ENCODE results near the gene C5orf34. TPM values are rescaled to one million over a fixed set of nuclear protein-coding genes. Genes with fewer than 3 reads are reported as not detected.

Gene C5orf34
- total and polyA plus RNA-seq, 2 donors (not counting 3 experiments of a cell fraction or from before 2014, with no cell fraction given): 2.1 to 6.5 TPM

- intact Hi-C loops (cut with micrococcal nuclease): loop anchor here (1.0 to 10.0 kb wide), 8 partner anchors 31 to 1559 kb away; partner anchors contain the start of genes C5orf34 and FBXO4
- POLR2A ChIA-PET: interaction anchor here (1.2 to 1.8 kb wide), 4 partner anchors 9 to 363 kb away, joined by 3 to 12 read pairs (median 10); partner anchors contain the start of genes C5orf34, HMGCS1 and ZNF131
- TSS peak; percentile 94 for BruUV-seq (replicated peaks)
- DNase-seq (ENCODE audit: low read depth, low spot score) (peak; percentile 88), FAIRE-seq (no peak)
- H3K9me1 ChIP-seq (replicated peaks; ENCODE audit: control insufficient read depth, extremely low read depth, insufficient read depth, low read length): no peaks in the 10 kb centered on the region
- peak overlapping the region; percentile 87 for H3K9ac ChIP-seq (replicated peaks; ENCODE audit: extremely low read depth, insufficient read depth, low read length)
- peaks cover 14% of the 10 kb centered on the region for H3K4me1 ChIP-seq (ENCODE audit: control insufficient read depth, extremely low read depth, insufficient read depth, low read length)
- peak overlapping the region; percentile 24 for H2AFZ ChIP-seq (ENCODE audit: low read depth, low read length)
- H4K20me1 ChIP-seq (replicated peaks; ENCODE audit: control insufficient read depth, extremely low read depth, insufficient read depth, low read length): no peaks in the 10 kb centered on the region
- no peaks in the 10 kb centered on the region for H3K36me3 ChIP-seq (ENCODE audit: control insufficient read depth in 2 of 2, extremely low read depth in 1 of 2, insufficient read depth in 2 of 2, low read length in 2 of 2)
- CTCF ChIA-PET: interaction anchor here (0.6 to 2.6 kb wide), 52 partner anchors 8 to 576 kb away, joined by 3 to 54 read pairs (median 5); partner anchors contain the start of genes C5orf34, HMGCS1 and NNT
- dilution Hi-C loops (cut with MboI; ENCODE audit: extremely low pct_ligation_motif_present, low sequenced_read_pairs): no loop called here
- H3K4me3 ChIP-seq (replicated peaks in 1 of 3; ENCODE audit: insufficient read depth in 1 of 3, low read depth in 1 of 3, low read length in 3 of 3): peak overlapping the region; percentile 57 to 97 (median 64)
- TF ChIP-seq CTCF (IDR thresholded peaks at IDR 0.05; ENCODE audit: extremely low read depth in 1 of 2, insufficient read depth in 1 of 2, low read depth in 1 of 2, low read length in 2 of 2) (peak; percentile 63 to 82), POLR2A (IDR thresholded peaks at IDR 0.05; ENCODE audit: low read depth, low read length) (no peak)
- no peaks in the 10 kb centered on the region for H3K27me3 ChIP-seq (ENCODE audit: control insufficient read depth in 2 of 2, insufficient read depth in 2 of 2, low read length in 2 of 2)
- peaks cover 12% of the 10 kb centered on the region for H3K79me2 ChIP-seq (ENCODE audit: control insufficient read depth, insufficient read depth, low read length)
- no peaks in the 10 kb centered on the region for H3K9me3 ChIP-seq (replicated peaks; ENCODE audit: control insufficient read depth, insufficient read depth, low read length)
- H3K27ac ChIP-seq (ENCODE audit: insufficient read depth, low read depth, low read length): peak overlapping the region; percentile 77
- H3K4me2 ChIP-seq (ENCODE audit: insufficient read depth, low read length): peak overlapping the region; percentile 84
These were observed 30.7 kb downstream of the C5orf34 start for GRCh38 chr5:43484106-43484849.
